ENCODE measurements around the gene RBM39.
"Not testable (repeated sequence)": the region's sequence is repeated elsewhere in the genome, so short reads cannot be mapped to it uniquely, and the experiment has no call there.

RBM39 gene

GRCh38 chr20:35729836-35730582, 12.1 kb downstream of the RBM39 start:
- FAIRE-seq = no peak
- TF ChIP-seq, protein P1, sequence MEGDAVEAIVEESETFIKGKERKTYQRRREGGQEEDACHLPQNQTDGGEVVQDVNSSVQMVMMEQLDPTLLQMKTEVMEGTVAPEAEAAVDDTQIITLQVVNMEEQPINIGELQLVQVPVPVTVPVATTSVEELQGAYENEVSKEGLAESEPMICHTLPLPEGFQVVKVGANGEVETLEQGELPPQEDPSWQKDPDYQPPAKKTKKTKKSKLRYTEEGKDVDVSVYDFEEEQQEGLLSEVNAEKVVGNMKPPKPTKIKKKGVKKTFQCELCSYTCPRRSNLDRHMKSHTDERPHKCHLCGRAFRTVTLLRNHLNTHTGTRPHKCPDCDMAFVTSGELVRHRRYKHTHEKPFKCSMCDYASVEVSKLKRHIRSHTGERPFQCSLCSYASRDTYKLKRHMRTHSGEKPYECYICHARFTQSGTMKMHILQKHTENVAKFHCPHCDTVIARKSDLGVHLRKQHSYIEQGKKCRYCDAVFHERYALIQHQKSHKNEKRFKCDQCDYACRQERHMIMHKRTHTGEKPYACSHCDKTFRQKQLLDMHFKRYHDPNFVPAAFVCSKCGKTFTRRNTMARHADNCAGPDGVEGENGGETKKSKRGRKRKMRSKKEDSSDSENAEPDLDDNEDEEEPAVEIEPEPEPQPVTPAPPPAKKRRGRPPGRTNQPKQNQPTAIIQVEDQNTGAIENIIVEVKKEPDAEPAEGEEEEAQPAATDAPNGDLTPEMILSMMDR (IDR thresholded peaks at IDR 0.05; ENCODE audit: insufficient read depth, missing control alignments) = no peak
- no peak for DNase-seq (ENCODE audit: insufficient read length, low spot score)

GRCh38 chr20:35729283-35729807, 12.7 kb downstream of the RBM39 start:
- FAIRE-seq = no peak
- TF ChIP-seq, protein P1 (IDR thresholded peaks at IDR 0.05; ENCODE audit: insufficient read depth, missing control alignments) = no peak
- no peak for DNase-seq (ENCODE audit: insufficient read length, low spot score)

DNA sequence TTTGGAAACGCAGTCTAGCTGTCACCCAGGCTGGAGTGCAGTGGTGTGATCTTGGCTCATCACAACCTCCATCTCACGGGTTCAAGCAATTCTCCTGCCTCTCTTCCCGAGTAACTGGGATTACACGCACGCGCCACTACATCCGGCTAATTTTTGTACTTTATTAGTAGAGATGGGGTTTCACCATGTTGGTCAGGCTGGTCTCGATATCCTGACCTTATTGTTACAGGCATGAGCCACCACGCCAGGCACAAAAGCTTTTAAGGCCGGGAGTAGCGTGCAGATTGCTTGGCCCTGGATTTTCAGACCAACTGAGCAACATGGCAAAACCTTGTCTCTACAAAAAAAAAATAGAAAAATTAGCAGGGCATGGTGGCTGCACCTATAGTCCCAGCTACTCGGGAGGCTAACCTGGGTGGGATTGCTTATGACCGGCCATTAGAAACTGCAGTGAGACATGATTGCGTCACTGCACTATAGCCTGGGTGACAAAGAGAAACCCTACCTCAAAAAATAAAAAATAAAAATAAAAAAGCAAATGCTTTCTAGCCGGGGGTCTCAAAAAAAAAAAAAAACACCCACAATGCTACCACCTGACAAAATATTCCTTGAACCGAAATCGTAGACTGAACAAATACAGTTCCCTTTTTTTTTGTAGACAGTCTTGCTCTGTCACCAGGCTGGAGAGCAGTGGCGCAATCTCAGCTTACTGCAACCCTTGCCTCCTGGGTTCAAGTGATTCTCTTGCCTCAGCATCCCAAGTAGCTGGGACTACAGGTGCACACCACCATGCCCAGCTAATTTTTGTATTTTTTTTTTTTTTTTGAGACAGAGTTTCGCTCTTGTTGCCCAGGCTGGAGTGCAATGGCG, 15.0 kb downstream of the RBM39 start:
- no peak for DNase-seq (ENCODE audit: insufficient read length, low spot score)
- TF ChIP-seq, protein P1 (IDR thresholded peaks at IDR 0.05; ENCODE audit: insufficient read depth, missing control alignments) = no peak
- no peak for FAIRE-seq

- no peak for DNase-seq (ENCODE audit: insufficient read length, low spot score)
- TF ChIP-seq, protein P1 (IDR thresholded peaks at IDR 0.05; ENCODE audit: insufficient read depth, missing control alignments) = no peak
- no peak for FAIRE-seq
These were observed 17.5 kb downstream of the RBM39 start for GRCh38 chr20:35724321-35725230.

DNA sequence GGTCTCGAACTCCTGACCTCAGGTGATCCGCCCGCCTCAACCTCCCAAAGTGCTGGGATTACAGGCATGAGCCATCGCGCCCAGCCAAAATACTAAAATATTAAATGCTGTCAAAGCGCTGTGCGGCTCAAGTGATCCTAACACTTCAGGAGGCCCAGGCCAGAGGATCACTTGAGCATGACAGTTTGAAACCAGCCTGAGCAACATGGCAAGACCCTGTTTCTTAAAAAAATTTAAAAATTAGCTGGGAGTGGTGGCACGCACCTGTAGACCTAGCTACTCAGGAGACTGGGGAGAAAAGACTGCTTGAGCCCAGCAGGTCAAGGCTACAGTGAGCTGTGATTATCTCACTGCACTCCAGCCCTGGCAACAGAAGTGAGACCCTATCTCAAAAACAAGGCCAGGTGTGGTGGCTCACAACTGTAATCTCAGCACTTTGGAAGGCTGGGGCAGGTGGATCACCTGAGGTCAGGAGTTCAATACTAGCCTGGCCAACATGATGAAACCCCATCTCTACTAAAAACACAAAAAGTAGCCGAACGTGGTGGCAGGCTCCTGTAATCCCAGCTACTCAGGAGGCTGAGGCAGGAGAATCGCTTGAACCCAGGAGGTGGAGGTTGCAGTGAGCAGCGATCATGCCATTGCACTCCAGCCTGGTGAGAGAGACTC, 18.3 kb downstream of the RBM39 start:
- not testable (repeated sequence) for FAIRE-seq; DNase-seq (ENCODE audit: insufficient read length, low spot score)

DNA sequence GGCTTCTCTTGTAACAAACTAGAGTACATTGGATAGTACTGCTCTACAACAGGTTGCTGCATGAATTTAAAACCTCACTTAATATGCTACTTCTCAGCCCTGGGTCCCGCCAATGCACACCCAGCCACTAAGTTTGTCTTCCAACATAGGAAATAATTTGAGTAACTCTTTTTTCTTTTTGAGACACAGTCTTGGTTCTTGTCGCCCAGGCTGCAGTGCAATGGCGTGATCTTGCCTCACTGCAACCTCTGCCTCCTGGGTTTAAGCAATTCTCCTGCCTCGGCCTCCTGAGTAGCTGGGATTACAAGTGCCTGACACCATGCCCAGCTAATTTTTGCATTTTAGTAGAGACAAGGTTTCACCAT, 18.8 kb downstream of the RBM39 start:
- DNase-seq (ENCODE audit: insufficient read length, low spot score); FAIRE-seq: not testable (repeated sequence)

DNA sequence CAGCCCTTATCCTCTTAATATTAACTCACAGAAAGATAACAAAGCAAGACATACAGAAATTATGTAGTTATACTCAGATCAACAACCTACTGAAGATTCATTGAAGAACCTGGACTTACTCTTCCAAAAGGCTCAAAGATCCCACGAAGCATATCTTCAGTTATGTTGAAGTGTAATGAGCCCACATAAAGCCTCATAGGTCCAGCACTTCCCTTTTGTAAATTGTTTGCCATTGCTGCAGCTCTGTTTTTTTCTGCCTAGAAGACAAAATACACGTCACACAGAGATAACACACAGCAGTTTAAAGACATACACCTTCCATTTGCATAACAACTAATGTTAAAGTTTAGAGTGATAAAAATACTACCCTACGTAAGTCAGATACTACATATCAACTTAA, 20.4 kb downstream of the RBM39 start:
- no peak for DNase-seq (ENCODE audit: insufficient read length, low spot score)

More for the DNA sequence above, 20.4 kb downstream of the RBM39 start:
- TF ChIP-seq, protein P1 (IDR thresholded peaks at IDR 0.05; ENCODE audit: insufficient read depth, missing control alignments) = no peak
- FAIRE-seq = no peak
